Transverse colon (tissue), 4 donors: ENCODE results near the gene RAB38. TPM values are rescaled to one million over a fixed set of nuclear protein-coding genes. Genes with fewer than 3 reads are reported as not detected.

Experiments
- DNase-seq: peaks from one replicate; pipeline ENCODE4 v3.0.0-alpha.2; 2019
- H3K27ac ChIP-seq, 4 donors: fragments of 200-600 bp; sonication (generic); 2 replicates each; pipeline ENCODE4 v1.5.1; 2016 to 2018; ENCODE audit warnings: inconsistent platforms in 4 of 4
- H3K27me3 ChIP-seq: fragments of 200-600 bp; sonication (generic); 2 replicates; pipeline ENCODE4 v1.5.1; 2017; ENCODE audit warnings: inconsistent platforms
- H3K36me3 ChIP-seq, 4 donors: fragments of 200-600 bp; sonication (generic); 2 replicates each; pipeline ENCODE4 v1.5.1; 2017 to 2019; ENCODE audit warnings: inconsistent platforms in 4 of 4
- H3K4me1 ChIP-seq, 4 donors: fragments of 200-600 bp; sonication (generic); 2 replicates each; pipeline ENCODE4 v1.5.1; 2017 to 2020; ENCODE audit warnings: inconsistent platforms in 4 of 4
- H3K4me3 ChIP-seq, 4 donors: fragments of 200-600 bp; sonication (generic); 1 replicate in 1 of 4; 2 replicates in 3 of 4; pipeline versions ENCODE4 v1.5.1 to v1.6.1; 2017 to 2019; ENCODE audit warnings: inconsistent platforms in 4 of 4
- H3K9me3 ChIP-seq, 2 donors: fragments of 200-600 bp; sonication (generic); 2 replicates each; pipeline ENCODE4 v1.5.1; 2017 to 2019; ENCODE audit warnings: inconsistent platforms in 2 of 2
- EP300 ChIP-seq: sonication (generic); formaldehyde crosslinking; IDR thresholded peaks from one replicate; pipeline ENCODE4 v1.6.1; 2017; ENCODE audit warnings: antibody characterized with exemption, low read depth
- POLR2A ChIP-seq: fragments of 450-650 bp; IDR thresholded peaks from one replicate; pipeline ENCODE4 v1.6.1; 2016; ENCODE audit warnings: antibody characterized with exemption, mild to moderate bottlenecking, moderate library complexity
- POLR2AphosphoS5 ChIP-seq, 3 donors: sonication (generic); formaldehyde crosslinking; IDR thresholded peaks; one replicate each; pipeline ENCODE4 v1.6.1; 2016; ENCODE audit warnings: antibody characterized with exemption in 3 of 3
- WGBS, 2 donors: methylation state at CpG; one replicate each; pipeline ENCODE4 v1.1.5; 2018; ENCODE audit warnings: low coverage in 1 of 2; 5-methylcytosine and 5-hydroxymethylcytosine counted together
- in situ Hi-C, 4 donors: fragments of 200-750 bp; cut with MboI; loops; one replicate each; pipeline versions ENCODE4 v1.15.0 to v1.15.1; 2017; ENCODE audit warnings: low sequenced_read_pairs in 3 of 4, low pct_ligation_motif_present in 1 of 4, low pct_unique_long_range_greater_than_20kb in 1 of 4
- intact Hi-C: fragments of 100-400 bp; cut with DNase I; formaldehyde crosslinking; loops from one replicate; pipeline ENCODE4 v1.15.1; 2023; ENCODE audit warnings: low total_unique reads
- total RNA-seq, 4 donors: library from RNA; depleted of rRNA; stranded (reverse); fragments of >200 nt; gene quantifications; one replicate each; pipeline ENCODE4 v1.1.0, GENCODE V29; 2016
- TF ChIP-seq, protein P1 (sequence below), 5 experiments: fragments of 200-600 bp in 3 of 5; fragments of 450-650 bp in 2 of 5; sonication (generic) in 3 of 5; IDR thresholded peaks; 1 replicate in 2 of 5; 2 replicates in 3 of 5; pipeline ENCODE4 v1.5.1; 2016 to 2017; ENCODE audit warnings: antibody characterized with exemption in 5 of 5, inconsistent platforms in 3 of 5, mild to moderate bottlenecking in 2 of 5, moderate library complexity in 1 of 5

Gene RAB38
- total RNA-seq, 4 donors from 2014 or later = 0.80 to 3.7 (median 1.6) TPM; not detected in 1

DNA sequence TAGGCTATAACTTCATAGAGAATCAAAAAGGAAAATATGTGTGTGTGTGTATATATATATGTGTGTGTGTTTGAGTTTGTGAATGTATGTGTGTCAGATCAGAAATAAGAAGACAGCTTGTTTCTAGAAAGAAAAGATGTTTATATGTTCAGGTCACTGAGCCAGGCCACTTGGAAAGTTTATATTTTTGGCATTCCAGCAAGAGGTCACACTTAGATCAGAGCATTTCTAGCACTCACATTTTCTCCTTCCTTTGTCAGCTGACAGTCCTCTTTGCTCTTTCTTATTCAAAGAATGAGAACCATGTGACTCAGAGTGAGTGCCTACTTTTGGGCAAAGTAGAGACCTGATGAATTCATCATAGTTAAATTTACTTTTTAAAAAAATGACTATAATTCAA, 22.9 kb downstream of the RAB38 start:
- intact Hi-C loops = no loop called here
- no peak for TF ChIP-seq POLR2A
- DNase-seq = no peak

DNA sequence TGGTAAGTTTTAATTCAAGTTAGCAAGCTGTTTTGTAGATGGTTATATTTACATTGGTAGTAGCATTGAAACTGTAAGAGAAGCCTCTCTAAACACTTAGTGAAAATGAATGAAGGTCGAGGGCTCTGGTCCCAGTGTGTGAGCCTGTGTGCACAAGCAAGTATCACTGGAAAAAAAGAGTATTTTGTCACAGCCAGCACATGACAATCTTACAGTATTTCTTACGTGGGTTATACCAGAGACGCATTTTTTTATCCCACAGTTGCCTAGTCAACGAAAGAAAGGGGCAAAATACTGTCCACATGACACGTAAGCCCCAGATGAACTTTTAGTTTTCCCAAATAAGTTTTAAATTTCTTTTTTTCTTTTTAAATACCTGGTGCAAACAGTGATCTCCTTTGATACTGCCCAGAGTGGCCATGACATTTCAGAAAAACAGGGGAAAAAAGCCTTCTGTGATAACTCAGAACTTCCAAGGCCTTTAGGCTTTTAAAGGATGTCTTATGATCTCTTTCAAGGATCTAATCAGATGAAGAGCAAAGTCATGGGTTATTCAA, 23.5 kb downstream of the RAB38 start:
- no peak for DNase-seq
- Histone ChIP-seq H3K9me3 (peaks cover 0 to 5% of the 10 kb centered on the region in 2 donors), H3K27ac (no peak overlapping the region), H3K36me3 (no peaks in the 10 kb centered on the region), H3K27me3 (no peaks in the 10 kb centered on the region), H3K4me1 (no peaks in the 10 kb centered on the region), H3K4me3 (no peak overlapping the region)
- TF ChIP-seq, protein P1, sequence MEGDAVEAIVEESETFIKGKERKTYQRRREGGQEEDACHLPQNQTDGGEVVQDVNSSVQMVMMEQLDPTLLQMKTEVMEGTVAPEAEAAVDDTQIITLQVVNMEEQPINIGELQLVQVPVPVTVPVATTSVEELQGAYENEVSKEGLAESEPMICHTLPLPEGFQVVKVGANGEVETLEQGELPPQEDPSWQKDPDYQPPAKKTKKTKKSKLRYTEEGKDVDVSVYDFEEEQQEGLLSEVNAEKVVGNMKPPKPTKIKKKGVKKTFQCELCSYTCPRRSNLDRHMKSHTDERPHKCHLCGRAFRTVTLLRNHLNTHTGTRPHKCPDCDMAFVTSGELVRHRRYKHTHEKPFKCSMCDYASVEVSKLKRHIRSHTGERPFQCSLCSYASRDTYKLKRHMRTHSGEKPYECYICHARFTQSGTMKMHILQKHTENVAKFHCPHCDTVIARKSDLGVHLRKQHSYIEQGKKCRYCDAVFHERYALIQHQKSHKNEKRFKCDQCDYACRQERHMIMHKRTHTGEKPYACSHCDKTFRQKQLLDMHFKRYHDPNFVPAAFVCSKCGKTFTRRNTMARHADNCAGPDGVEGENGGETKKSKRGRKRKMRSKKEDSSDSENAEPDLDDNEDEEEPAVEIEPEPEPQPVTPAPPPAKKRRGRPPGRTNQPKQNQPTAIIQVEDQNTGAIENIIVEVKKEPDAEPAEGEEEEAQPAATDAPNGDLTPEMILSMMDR (IDR thresholded peaks at IDR 0.05) = no peak
- 76 to 77% methylated on average over 5 of the region's 5 CpGs for WGBS, 2 donors
- in situ Hi-C loops = no loop called here
- intact Hi-C loops = no loop called here

More for the DNA sequence above, 22.9 kb downstream of the RAB38 start:
- Histone ChIP-seq H3K36me3 (no peaks in the 10 kb centered on the region), H3K9me3 (peaks cover 0 to 5% of the 10 kb centered on the region in 2 donors), H3K27ac (no peak overlapping the region), H3K4me1 (no peaks in the 10 kb centered on the region), H3K27me3 (no peaks in the 10 kb centered on the region), H3K4me3 (no peak overlapping the region)
- in situ Hi-C loops = no loop called here

DNA sequence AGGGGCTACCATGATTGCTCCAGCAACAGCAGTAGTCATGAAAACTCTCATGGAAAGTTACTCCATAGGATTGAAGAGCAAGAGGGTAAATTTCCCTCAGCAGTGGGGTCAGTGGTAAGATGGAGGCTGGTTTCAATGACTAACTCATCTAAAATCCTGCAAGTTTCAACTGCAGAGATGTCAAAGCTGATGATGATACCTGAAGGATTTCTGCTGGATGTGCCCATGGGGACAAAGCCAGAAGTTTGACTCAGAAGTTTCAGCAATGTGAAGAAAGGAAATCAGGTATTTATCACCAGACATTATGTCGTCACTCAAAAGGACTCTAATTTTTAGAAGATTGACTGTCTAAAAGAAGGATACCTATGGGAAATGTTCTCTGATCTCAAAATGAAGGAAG, 29.1 kb downstream of the RAB38 start:
- intact Hi-C loops = no loop called here
- DNase-seq = no peak
- no peaks in the 10 kb centered on the region for H3K9me3 ChIP-seq
- no peaks in the 10 kb centered on the region for H3K4me1 ChIP-seq
- WGBS, 2 donors = 89 to 92% methylated on average over 1 of the region's 1 CpG
- no peak overlapping the region for H3K4me3 ChIP-seq
- no peaks in the 10 kb centered on the region for H3K27me3 ChIP-seq
- in situ Hi-C loops = no loop called here
- TF ChIP-seq POLR2AphosphoS5 (IDR thresholded peaks at IDR 0.05) (no peak), EP300 (no peak), POLR2A (no peak)
- TF ChIP-seq, protein P1 (IDR thresholded peaks at IDR 0.05) = no peak
- no peak overlapping the region for H3K27ac ChIP-seq
- H3K36me3 ChIP-seq = no peaks in the 10 kb centered on the region

DNA sequence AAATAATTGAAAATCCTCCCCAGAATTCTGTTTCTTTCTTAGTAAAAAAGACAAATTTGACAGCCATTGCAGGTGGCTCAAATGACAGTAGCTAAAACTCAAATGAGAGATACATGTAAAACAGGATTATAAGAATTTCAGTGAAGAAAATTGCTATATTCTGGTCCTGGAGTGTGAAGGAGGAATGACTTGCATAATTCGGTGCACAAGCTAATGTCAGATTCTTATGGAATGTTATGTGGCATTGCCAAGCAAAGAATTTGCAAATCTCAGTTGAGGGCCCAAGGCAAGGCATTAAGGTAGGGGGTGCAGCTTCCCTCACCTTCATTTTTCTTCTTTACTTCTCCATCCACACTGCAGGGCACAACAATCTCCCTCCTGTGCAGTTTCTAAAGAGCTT, 35.4 kb downstream of the RAB38 start:
- no peaks in the 10 kb centered on the region for H3K4me1 ChIP-seq
- in situ Hi-C loops (no loop called here), intact Hi-C loops (no loop called here)
- H3K36me3 ChIP-seq = no peaks in the 10 kb centered on the region
- TF ChIP-seq, protein P1 (IDR thresholded peaks at IDR 0.05) = no peak
- TF ChIP-seq POLR2A = no peak
- no peak for TF ChIP-seq EP300
- no peak for TF ChIP-seq POLR2AphosphoS5 (IDR thresholded peaks at IDR 0.05)
- WGBS, 2 donors = 38 to 86% methylated on average over 1 of the region's 1 CpG
- H3K27ac ChIP-seq = no peak overlapping the region
- no peak overlapping the region for H3K4me3 ChIP-seq
- H3K9me3 ChIP-seq = no peaks in the 10 kb centered on the region
- no peaks in the 10 kb centered on the region for H3K27me3 ChIP-seq
- DNase-seq = no peak

DNA sequence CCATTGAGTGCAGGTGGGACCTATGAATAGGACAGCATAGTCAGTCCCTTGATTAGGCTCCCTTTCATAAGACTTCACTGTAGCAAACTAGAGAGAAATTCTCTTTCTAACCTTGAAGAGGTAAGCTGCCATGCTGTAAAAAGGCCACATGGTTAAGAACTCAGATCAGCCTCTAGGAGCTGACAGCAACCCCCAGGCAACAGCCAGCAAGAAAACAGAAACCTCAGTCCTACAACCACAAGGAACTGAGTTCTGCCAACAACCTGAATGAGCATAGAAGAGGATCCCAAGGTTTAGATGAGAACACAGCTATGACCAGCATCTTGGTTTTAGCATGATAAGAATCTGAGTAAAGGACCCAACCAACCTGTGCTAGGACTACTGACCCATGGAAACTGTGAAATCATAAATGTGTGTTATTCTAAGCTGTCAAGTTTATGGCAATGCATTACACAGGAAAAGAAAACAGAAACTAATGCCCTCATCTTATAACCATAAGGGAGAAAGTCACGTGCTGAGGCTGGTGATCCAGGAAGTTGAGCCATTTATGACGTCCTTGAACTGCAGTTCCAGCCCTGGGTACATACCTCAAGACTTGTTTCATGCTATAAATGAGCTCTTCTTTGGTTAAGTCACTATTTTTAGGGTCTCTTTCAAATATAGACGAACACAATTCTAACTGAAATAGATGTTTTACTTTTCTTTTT, 43.3 kb downstream of the RAB38 start:
- Histone ChIP-seq H3K27ac (no peak overlapping the region), H3K4me1 (no peaks in the 10 kb centered on the region), H3K36me3 (no peaks in the 10 kb centered on the region), H3K9me3 (no peaks in the 10 kb centered on the region), H3K4me3 (no peak overlapping the region), H3K27me3 (no peaks in the 10 kb centered on the region)
- no peak for DNase-seq
- in situ Hi-C loops (no loop called here), intact Hi-C loops (no loop called here)
- TF ChIP-seq, protein P1 (IDR thresholded peaks at IDR 0.05) = no peak
- TF ChIP-seq EP300 (no peak), POLR2A (no peak), POLR2AphosphoS5 (IDR thresholded peaks at IDR 0.05) (no peak)
- WGBS, 2 donors = 60 to 62% methylated on average over 3 of the region's 3 CpGs
